Heart right ventricle (tissue), 16 donors: Measurements from ENCODE around the gene C1QTNF5. TPM values are rescaled to one million over a fixed set of nuclear protein-coding genes. Genes with fewer than 3 reads are reported as not detected.

Experiments used
- ATAC-seq, 8 donors: fragments of 200-7000 bp; cut with Tn5 transposase; one replicate each; pipeline ENCODE4 v1.9.1; 2020; ENCODE audit warnings: mild to moderate bottlenecking in 8 of 8, moderate library complexity in 8 of 8, moderate number of reproducible peaks in 1 of 8
- DNase-seq, 2 donors: peaks; one replicate each; pipeline ENCODE4 v3.0.0-alpha.2; 2020
- H3K27ac ChIP-seq, 10 donors: fragments of 200-600 bp; sonication (generic) in 2 of 10; one replicate each; pipeline versions ENCODE4 v1.5.0 to v1.8.0; 2020 to 2022; ENCODE audit warnings: mild to moderate bottlenecking in 3 of 10
- H3K27me3 ChIP-seq, 7 donors: fragments of 200-600 bp; one replicate each; pipeline ENCODE4 v1.8.0; 2021 to 2022; ENCODE audit warnings: mild to moderate bottlenecking in 2 of 7
- H3K36me3 ChIP-seq, 9 donors: fragments of 200-600 bp; sonication (generic) in 1 of 9; one replicate each; pipeline versions ENCODE4 v1.5.0 to v1.8.0; 2020 to 2022; ENCODE audit warnings: mild to moderate bottlenecking in 2 of 9
- H3K4me1 ChIP-seq, 9 donors: fragments of 200-600 bp; sonication (generic) in 1 of 9; one replicate each; pipeline versions ENCODE4 v1.5.0 to v1.8.0; 2020 to 2022; ENCODE audit warnings: mild to moderate bottlenecking in 4 of 9
- H3K4me3 ChIP-seq, 10 donors: fragments of 200-600 bp; sonication (generic) in 2 of 10; one replicate each; pipeline versions ENCODE4 v1.5.0 to v1.8.0; 2020 to 2022; ENCODE audit warnings: mild to moderate bottlenecking in 7 of 10, moderate library complexity in 2 of 10
- H3K9me3 ChIP-seq, 11 donors: fragments of 200-600 bp in 10 of 11; sonication (generic) in 2 of 11; one replicate each; pipeline versions ENCODE4 v1.5.0 to v1.8.0; 2013 to 2022; ENCODE audit warnings: mild to moderate bottlenecking in 2 of 11, control low read depth in 1 of 11, moderate library complexity in 1 of 11
- WGBS, 2 donors: extraction: QIAGEN DNeasy Blood & Tissue Kit; methylation state at CpG; one replicate each; pipeline ENCODE4 v1.1.7; 2013; ENCODE audit warnings: inconsistent platforms in 1 of 2; 5-methylcytosine and 5-hydroxymethylcytosine counted together
- intact Hi-C, 10 donors: fragments of 100-400 bp; cut with DNase I; formaldehyde crosslinking; loops; one replicate each; pipeline versions ENCODE4 v1.11.1 to v1.14.2; 2022
- polyA plus RNA-seq, 2 donors: library from polyadenylated mRNA; stranded (reverse); fragments of 200-250 nt; gene quantifications; one replicate each; pipeline ENCODE4 v1.2.3, GENCODE V29; 2013
- total RNA-seq, 10 donors: library from RNA; stranded (reverse); fragmentation: NEBNext Ultra II Directional in 3 of 10; extraction: Animal tissue kit (Norgen Biotek cat#: 25700) in 3 of 10; gene quantifications; one replicate each; pipeline versions ENCODE4 v1.2.1 to v1.2.4, GENCODE V29; 2021 to 2023
- TF ChIP-seq, protein P1 (sequence below), 9 donors: fragments of 200-600 bp; sonication (generic) in 2 of 9; IDR thresholded peaks; one replicate each; pipeline versions ENCODE4 v1.5.0 to v1.8.0; 2021 to 2022; ENCODE audit warnings: antibody characterized with exemption in 9 of 9, mild to moderate bottlenecking in 5 of 9, moderate library complexity in 1 of 9
- donor health status: Arrhythmogenic right ventricular cardiomyopathy.
- donor health status: ischemic (EF 13 %, LVEDD 7.1; RV severe dilation, severe dysfunction).
- donor health status: healthy with polysubstance abuse.
- donor health status: DM: no; HTN: yes; CAD: no.
- donor health status: DM: no; HTN: no; CAD: no.
- donor health status: ischemic (EF 25% LVEDD 6.9; RV normal size, moderate dysfunction).
- donor health status: ischemic (EF 25% LVEDD 5.7; RV mildly dilated, moderate dysfunction).
- donor health status: healthy.
- donor health status: DM: yes; HTN: yes; CAD: no.
- donor health status: Ischemic cardiomyopathy.
- donor health status: ischemic (EF 35%, LVEDD 5.7; RV mildly dilated, moderate dysfunction).
- donor health status: nonischemic (EF 11% LVEDD 7.7; RV severe dilation, severe dysfunction).
- donor health status: DM: yes; HTN: yes; CAD: no.
- donor health status: PGD.
- donor health status: ischemic (EF 29% LVEDD 5.4; RV normal size, mild dysfunction).
- donor health status: nonischemic (EF 23%, LVEDD 6.1; RV moderate dilation, normal function).

Gene C1QTNF5
- total and polyA plus RNA-seq, 12 donors = 11.4 to 35.7 (median 21.8) TPM

DNA sequence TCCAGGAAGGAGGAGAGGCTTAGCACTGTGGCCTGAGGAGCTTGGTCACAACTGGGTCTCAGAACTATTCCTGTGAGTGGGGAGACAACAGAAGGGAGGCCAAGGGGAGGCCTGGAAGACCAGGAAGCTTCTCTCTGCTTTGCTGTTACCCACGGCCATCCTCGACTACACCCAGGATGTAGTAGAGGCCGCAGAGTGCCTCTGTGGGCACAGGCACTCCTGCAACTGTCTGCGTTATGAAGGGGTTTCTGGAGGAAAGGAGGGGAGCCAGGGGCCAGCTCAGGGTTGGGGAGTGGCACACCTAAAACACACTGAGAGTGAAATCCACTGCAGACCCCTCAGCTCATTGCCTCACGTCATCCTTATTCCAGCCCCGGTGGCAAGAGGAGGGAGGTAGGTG lies 9.6 kb upstream of the C1QTNF5 start:
- DNase-seq = no peak
- Histone ChIP-seq H3K27me3 (no peaks in the 10 kb centered on the region), H3K9me3 (no peaks in the 10 kb centered on the region), H3K4me1 (peaks cover 3 to 35% (median 24%) of the 10 kb centered on the region in 9 donors), H3K36me3 (peaks cover 0 to 3% (median 0%) of the 10 kb centered on the region in 9 donors), H3K4me3 (no peak overlapping the region), H3K27ac (no peak overlapping the region)
- WGBS, 2 donors = 84 to 88% methylated on average over 6 of the region's 6 CpGs
- intact Hi-C loops = loop anchor here in 4 of 10 donors (10.0 kb wide), 1 partner anchor 124 kb away; no protein-coding TSS in a partner anchor
- TF ChIP-seq, protein P1, sequence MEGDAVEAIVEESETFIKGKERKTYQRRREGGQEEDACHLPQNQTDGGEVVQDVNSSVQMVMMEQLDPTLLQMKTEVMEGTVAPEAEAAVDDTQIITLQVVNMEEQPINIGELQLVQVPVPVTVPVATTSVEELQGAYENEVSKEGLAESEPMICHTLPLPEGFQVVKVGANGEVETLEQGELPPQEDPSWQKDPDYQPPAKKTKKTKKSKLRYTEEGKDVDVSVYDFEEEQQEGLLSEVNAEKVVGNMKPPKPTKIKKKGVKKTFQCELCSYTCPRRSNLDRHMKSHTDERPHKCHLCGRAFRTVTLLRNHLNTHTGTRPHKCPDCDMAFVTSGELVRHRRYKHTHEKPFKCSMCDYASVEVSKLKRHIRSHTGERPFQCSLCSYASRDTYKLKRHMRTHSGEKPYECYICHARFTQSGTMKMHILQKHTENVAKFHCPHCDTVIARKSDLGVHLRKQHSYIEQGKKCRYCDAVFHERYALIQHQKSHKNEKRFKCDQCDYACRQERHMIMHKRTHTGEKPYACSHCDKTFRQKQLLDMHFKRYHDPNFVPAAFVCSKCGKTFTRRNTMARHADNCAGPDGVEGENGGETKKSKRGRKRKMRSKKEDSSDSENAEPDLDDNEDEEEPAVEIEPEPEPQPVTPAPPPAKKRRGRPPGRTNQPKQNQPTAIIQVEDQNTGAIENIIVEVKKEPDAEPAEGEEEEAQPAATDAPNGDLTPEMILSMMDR (IDR thresholded peaks at IDR 0.05) = no peak
- no peak for ATAC-seq

DNA sequence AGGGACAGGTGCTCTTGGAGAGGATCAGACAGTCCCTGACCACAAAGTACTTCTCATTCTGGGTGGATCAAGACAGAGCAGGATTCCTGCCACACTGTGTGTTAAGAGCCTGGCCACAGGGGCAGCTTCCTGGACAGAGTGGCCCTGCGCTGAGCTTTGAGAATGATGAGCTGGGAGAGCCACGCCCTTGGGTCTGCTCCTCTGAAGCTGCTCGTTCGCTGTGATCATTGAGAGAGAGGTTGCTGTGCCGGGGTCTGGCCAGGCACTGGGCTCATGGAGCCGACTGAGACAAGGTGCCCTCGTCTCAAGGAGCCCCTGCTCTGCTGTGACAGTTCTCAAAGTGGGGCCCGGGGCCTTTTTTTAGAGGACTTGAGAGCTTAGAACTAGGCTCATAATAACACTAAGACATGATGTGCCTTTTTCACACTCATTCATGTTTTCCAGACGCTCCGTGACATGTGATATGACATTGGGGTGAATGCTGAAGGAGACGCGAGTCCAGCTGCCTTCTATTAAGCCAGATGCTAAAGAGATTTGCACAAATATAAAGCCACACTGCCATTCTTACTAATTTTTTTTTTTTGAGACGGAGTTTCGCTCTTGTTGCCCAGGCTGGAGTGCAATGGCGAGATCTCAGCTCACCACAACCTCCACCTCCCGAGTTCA lies 7.4 kb upstream of the C1QTNF5 start:
- H3K9me3 ChIP-seq = no peaks in the 10 kb centered on the region
- intact Hi-C loops = loop anchor here in 1 of 10 donors (10.0 kb wide), 1 partner anchor 127 kb away; no protein-coding TSS in a partner anchor
- no peak for DNase-seq
- no peaks in the 10 kb centered on the region for H3K27me3 ChIP-seq
- ATAC-seq = no peak
- H3K36me3 ChIP-seq = no peaks in the 10 kb centered on the region
- WGBS, 2 donors = 74 to 75% methylated on average over 16 of the region's 16 CpGs
- no peak overlapping the region for H3K4me3 ChIP-seq
- TF ChIP-seq, protein P1 (IDR thresholded peaks at IDR 0.05) = no peak
- H3K27ac ChIP-seq = peak overlapping the region in 2 of 10 donors; percentile 13 to 46
- H3K4me1 ChIP-seq = peaks cover 2 to 21% (median 12%) of the 10 kb centered on the region in 9 donors

DNA sequence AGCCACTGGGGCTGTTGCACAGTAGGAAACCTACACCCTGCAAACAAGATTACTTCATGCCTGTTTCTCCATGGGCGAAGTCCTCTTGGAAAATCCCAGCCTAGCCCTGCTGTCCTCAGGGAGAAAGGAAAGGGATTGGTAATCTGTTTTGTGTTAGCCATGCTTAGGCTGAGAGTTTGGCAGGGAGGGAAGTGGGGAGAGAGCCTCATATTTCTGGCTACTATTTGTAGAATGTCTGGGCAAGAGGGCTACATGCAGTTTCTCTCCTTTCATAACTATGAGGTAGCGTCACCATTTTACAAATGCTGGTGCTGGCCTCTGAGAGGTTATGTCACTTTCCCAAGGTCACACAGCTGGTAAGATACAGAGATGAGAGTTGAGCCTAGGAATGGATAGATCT lies 6.6 kb upstream of the C1QTNF5 start:
- Histone ChIP-seq H3K36me3 (no peaks in the 10 kb centered on the region), H3K27ac (peak overlapping the region in 1 of 10 donors; percentile 30), H3K27me3 (peaks cover 0 to under 1% (median 0%) of the 10 kb centered on the region in 7 donors), H3K4me3 (no peak overlapping the region), H3K9me3 (no peaks in the 10 kb centered on the region), H3K4me1 (peaks cover 0 to 13% (median 3%) of the 10 kb centered on the region in 9 donors)
- ATAC-seq (peak in 3 of 8 donors; percentile 6 to 22 (median 14)), DNase-seq (no peak)
- intact Hi-C loops = loop anchor here in 1 of 10 donors (10.0 kb wide), 1 partner anchor 128 kb away; no protein-coding TSS in a partner anchor
- 70 to 80% methylated on average over 2 of the region's 2 CpGs for WGBS, 2 donors
- TF ChIP-seq, protein P1 (IDR thresholded peaks at IDR 0.05) = no peak

DNA sequence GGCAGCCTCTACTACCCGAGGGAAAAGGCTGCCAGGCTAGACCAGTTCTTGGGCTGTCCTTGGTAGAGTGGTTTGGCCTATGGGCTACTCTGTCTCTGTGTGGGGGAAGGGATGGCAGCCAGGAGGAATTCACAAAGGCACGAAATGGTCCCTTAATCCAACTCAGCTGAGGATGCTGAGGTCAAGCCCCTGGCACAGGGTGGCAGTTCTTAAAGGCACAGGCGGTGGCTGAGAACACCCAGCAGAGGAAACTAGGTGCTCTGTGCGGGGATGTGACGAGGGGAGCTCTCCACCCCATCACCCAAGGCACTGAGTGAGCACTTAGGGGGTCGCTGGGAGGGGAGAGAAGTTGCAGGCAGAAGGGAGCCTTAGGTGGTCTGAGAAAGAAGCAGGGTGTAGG lies 5.9 kb upstream of the C1QTNF5 start, which contains the start of gene MFRP:
MFRP (minus strand) TSS at position 101 of the 400 bp plus-strand sequence. CDS start 192 bp downstream, outside the sequence.
- WGBS, 2 donors = 73 to 87% methylated on average over 6 of the region's 6 CpGs
- Histone ChIP-seq H3K36me3 (no peaks in the 10 kb centered on the region), H3K4me1 (peaks cover under 1 to 16% (median 3%) of the 10 kb centered on the region in 9 donors), H3K27me3 (peaks cover 0 to 7% (median 0%) of the 10 kb centered on the region in 7 donors), H3K27ac (peak within 1 kb of the TSS in 1 of 10 donors; percentile 30), H3K9me3 (no peaks in the 10 kb centered on the region), H3K4me3 (no peak within 1 kb of the TSS)
- DNase-seq (no peak), ATAC-seq (no peak)
- intact Hi-C loops = loop anchor here in 1 of 10 donors (10.0 kb wide), 1 partner anchor 128 kb away; no protein-coding TSS in a partner anchor
- TF ChIP-seq, protein P1 (IDR thresholded peaks at IDR 0.05) = no peak
